Peyer's patch (tissue), 4 donors: ENCODE results near the gene RPLP2. TPM values are rescaled to one million over a fixed set of nuclear protein-coding genes. Genes with fewer than 3 reads are reported as not detected.

Experiments
- DNase-seq, 3 donors: peaks; one replicate each; pipeline ENCODE4 v3.0.0-alpha.2; 2017 to 2019
- H3K27ac ChIP-seq, 4 donors: fragments of 200-600 bp; sonication (generic); one replicate each; pipeline ENCODE4 v1.5.1; 2016 to 2019
- H3K27me3 ChIP-seq, 2 donors: fragments of 200-600 bp; sonication (generic); one replicate each; pipeline ENCODE4 v1.5.1; 2019
- H3K36me3 ChIP-seq, 3 donors: fragments of 200-600 bp; sonication (generic); one replicate each; pipeline ENCODE4 v1.5.1; 2016 to 2019
- H3K4me1 ChIP-seq, 4 donors: fragments of 200-600 bp; sonication (generic); one replicate each; pipeline ENCODE4 v1.5.1; 2016 to 2019
- H3K4me3 ChIP-seq, 4 donors: fragments of 200-600 bp; sonication (generic); 1 replicate in 3 of 4; 2 replicates in 1 of 4; pipeline ENCODE4 v1.5.1; 2016 to 2019; ENCODE audit warnings: mild to moderate bottlenecking in 1 of 4
- H3K9me3 ChIP-seq, 4 donors: fragments of 200-600 bp; sonication (generic); one replicate each; pipeline ENCODE4 v1.5.1; 2016 to 2019; ENCODE audit warnings: mild to moderate bottlenecking in 1 of 4
- CTCF ChIP-seq, 6 experiments: fragments of 450-650 bp in 4 of 6; fragments of 200-600 bp in 2 of 6; sonication (generic) in 1 of 6; IDR thresholded peaks; one replicate each; pipeline ENCODE4 v1.5.1; 2017 to 2019; ENCODE audit warnings: antibody characterized with exemption in 6 of 6, mild to moderate bottlenecking in 3 of 6, moderate library complexity in 1 of 6
- POLR2A ChIP-seq, 2 donors: fragments of 450-650 bp; IDR thresholded peaks; one replicate each; pipeline ENCODE4 v1.5.1; 2017; ENCODE audit warnings: antibody characterized with exemption in 2 of 2, mild to moderate bottlenecking in 2 of 2, moderate library complexity in 2 of 2
- total RNA-seq, 4 donors: library from RNA; depleted of rRNA; stranded (reverse); fragments of >200 nt; gene quantifications; one replicate each; pipeline ENCODE4 v1.1.0, GENCODE V29; 2016

RPLP2 gene
- total RNA-seq, 4 donors from 2014 or later = 261 to 1,717 (median 510) TPM

GRCh38 chr11:820655-821511, 11.1 kb downstream of the RPLP2 start:
- Histone ChIP-seq H3K9me3 (no peaks in the 10 kb centered on the region), H3K4me3 (peak overlapping the region; percentile 75 to 97 (median 80)), H3K36me3 (peaks cover 0 to 38% (median 0%) of the 10 kb centered on the region in 3 donors), H3K27me3 (no peaks in the 10 kb centered on the region), H3K4me1 (peaks cover 7 to 39% (median 18%) of the 10 kb centered on the region in 4 donors), H3K27ac (peak overlapping the region; percentile 96 to 98 (median 96))
- DNase-seq = peak in 2 of 3 donors; percentile 86 to 88
- TF ChIP-seq POLR2A (IDR thresholded peaks at IDR 0.05) = peak; percentile 56 to 57
- TF ChIP-seq CTCF (IDR thresholded peaks at IDR 0.05) = peak in 2 of 6 experiments; percentile 7 to 14

DNA sequence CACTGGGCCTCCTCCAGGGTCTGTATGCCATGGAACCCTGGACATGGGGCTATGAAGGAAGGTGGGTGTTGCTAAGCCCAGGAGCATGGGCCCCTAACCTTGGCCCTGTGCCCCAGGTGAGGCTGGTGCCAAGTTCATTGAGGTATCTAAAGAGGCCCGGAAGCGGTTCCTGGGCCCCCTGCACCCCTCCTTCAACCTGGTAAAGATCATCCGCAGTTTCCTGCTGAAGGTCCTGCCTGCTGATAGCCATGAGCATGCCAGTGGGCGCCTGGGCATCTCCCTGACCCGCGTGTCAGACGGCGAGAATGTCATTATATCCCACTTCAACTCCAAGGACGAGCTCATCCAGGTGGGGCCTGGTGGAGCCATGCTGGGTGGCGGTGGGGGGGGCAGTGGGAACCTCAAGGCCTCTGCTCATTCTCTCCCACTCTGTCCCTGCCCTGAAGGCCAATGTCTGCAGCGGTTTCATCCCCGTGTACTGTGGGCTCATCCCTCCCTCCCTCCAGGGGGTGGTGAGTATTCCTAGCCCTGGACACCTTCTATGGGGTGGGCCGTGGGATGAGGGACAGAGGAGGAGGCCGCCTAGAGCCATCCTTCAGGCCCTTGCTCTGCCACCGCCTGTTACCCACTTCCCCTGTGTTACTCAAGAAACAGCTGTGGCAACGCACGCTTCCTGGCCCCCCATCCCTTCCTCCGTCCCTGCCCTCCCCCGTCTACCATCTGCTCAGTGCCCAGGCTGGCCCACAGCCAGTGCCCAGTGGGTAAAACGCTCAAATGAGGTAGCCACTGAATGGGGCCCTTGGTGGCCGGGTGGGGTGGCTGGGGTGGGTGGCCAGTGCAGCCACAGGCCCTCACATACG, 12.0 kb downstream of the RPLP2 start:
- H3K4me1 ChIP-seq = peaks cover 12 to 48% (median 22%) of the 10 kb centered on the region in 4 donors

GRCh38 chr11:823441-824291, 13.9 kb downstream of the RPLP2 start:
- H3K4me1 ChIP-seq = peaks cover 16 to 65% (median 32%) of the 10 kb centered on the region in 4 donors
- no peaks in the 10 kb centered on the region for H3K9me3 ChIP-seq
- no peak overlapping the region for H3K27ac ChIP-seq
- peaks cover 0 to 38% (median 0%) of the 10 kb centered on the region in 3 donors for H3K36me3 ChIP-seq
- no peak for DNase-seq
- TF ChIP-seq POLR2A (IDR thresholded peaks at IDR 0.05) (no peak), CTCF (IDR thresholded peaks at IDR 0.05) (no peak)
- H3K27me3 ChIP-seq = peaks cover 0 to 3% of the 10 kb centered on the region in 2 donors
- H3K4me3 ChIP-seq = no peak overlapping the region

More for the DNA sequence above, 12.0 kb downstream of the RPLP2 start:
- H3K9me3 ChIP-seq = no peaks in the 10 kb centered on the region
- no peak for DNase-seq
- H3K27me3 ChIP-seq = no peaks in the 10 kb centered on the region
- no peak for TF ChIP-seq CTCF (IDR thresholded peaks at IDR 0.05)
- no peak for TF ChIP-seq POLR2A (IDR thresholded peaks at IDR 0.05)
- H3K27ac ChIP-seq = peak overlapping the region in 3 of 4 donors; percentile 96 to 98 (median 97)
- H3K36me3 ChIP-seq = peaks cover 0 to 38% (median 0%) of the 10 kb centered on the region in 3 donors
- peak overlapping the region in 2 of 4 donors; percentile 75 to 78 for H3K4me3 ChIP-seq

- peaks cover 0 to 38% (median 0%) of the 10 kb centered on the region in 3 donors for H3K36me3 ChIP-seq
- DNase-seq = no peak
- H3K27ac ChIP-seq = peak overlapping the region in 1 of 4 donors; percentile 81
- H3K27me3 ChIP-seq = peaks cover 0 to 8% of the 10 kb centered on the region in 2 donors
- no peak overlapping the region for H3K4me3 ChIP-seq
- TF ChIP-seq POLR2A (IDR thresholded peaks at IDR 0.05) (no peak), CTCF (IDR thresholded peaks at IDR 0.05) (no peak)
- peaks cover 19 to 68% (median 35%) of the 10 kb centered on the region in 4 donors for H3K4me1 ChIP-seq
- H3K9me3 ChIP-seq = no peaks in the 10 kb centered on the region
Observed at GRCh38 chr11:824292-824880, 14.6 kb downstream of the RPLP2 start.
